AG09309 (cell line): ENCODE data around the gene MYL10.

Experiments
- DNase-seq: peaks from one replicate; pipeline ENCODE4 v3.0.0-alpha.2; 2010; ENCODE audit warnings: low read depth
- H3K4me3 ChIP-seq: 2 replicates; pipeline ENCODE4 v1.5.1; 2011; ENCODE audit warnings: mild to moderate bottlenecking, low read depth, low read length, moderate library complexity; ENCODE audit not compliant: control insufficient read depth
- TF ChIP-seq, protein P1 (sequence below): IDR thresholded peaks from 2 replicates; pipeline ENCODE4 v1.5.1; 2011; ENCODE audit warnings: mild to moderate bottlenecking, low read depth, low read length, inconsistent platforms; ENCODE audit not compliant: insufficient read depth, control insufficient read depth; ENCODE audit errors: missing control alignments

The MYL10 gene

DNA sequence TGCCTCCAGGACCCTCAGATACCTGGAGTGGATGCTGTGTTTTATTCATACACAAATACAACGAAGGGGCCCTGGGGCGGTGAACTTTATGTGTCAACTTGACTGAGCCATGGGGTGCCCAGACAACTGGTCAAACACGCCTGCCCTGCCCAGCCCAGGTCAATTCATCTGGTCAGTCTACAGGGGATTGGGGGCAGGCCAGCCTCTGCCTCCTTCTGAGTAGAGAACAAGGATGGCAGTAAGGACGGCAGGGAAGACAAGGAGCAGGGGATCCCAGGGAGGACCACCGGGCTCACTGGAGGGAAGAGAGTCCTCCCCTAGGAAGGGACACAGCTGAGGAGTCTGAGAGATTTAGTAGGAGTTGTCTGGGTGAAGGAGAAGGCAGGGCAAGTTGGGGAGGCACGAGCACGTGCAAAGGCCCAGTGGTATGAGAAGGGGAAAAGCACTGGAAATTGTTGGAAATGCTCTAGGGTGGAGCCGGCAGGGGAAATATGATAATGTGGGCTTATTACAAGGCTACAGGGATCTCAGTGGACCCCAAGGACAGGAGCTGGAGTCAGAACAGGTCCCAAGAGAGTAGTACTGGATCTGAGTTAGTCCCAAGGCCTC is 63.4 kb downstream of the MYL10 start:
- TF ChIP-seq, protein P1, sequence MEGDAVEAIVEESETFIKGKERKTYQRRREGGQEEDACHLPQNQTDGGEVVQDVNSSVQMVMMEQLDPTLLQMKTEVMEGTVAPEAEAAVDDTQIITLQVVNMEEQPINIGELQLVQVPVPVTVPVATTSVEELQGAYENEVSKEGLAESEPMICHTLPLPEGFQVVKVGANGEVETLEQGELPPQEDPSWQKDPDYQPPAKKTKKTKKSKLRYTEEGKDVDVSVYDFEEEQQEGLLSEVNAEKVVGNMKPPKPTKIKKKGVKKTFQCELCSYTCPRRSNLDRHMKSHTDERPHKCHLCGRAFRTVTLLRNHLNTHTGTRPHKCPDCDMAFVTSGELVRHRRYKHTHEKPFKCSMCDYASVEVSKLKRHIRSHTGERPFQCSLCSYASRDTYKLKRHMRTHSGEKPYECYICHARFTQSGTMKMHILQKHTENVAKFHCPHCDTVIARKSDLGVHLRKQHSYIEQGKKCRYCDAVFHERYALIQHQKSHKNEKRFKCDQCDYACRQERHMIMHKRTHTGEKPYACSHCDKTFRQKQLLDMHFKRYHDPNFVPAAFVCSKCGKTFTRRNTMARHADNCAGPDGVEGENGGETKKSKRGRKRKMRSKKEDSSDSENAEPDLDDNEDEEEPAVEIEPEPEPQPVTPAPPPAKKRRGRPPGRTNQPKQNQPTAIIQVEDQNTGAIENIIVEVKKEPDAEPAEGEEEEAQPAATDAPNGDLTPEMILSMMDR = no peak
- DNase-seq = no peak

DNA sequence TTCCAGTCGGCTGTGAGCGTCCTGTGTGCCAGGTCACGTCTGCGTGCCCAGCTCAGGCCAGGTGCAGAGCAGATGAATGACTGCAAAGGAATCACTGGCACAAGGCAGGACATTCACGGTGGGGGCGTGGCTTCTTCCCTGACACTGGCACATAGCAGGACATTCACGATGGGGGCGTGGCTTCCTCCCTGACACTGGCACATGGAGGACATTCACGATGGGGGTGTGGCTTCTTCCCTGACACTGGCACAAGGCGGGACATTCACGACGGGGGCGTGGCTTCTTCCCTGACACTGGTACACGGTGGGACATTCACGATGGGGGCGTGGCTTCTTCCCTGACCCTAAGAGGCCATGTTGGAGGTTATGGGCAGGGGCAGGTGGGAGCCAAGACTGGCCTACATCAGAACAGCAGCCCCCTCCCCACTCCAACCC is 64.3 kb downstream of the MYL10 start:
- no peak overlapping the region for H3K4me3 ChIP-seq
- DNase-seq = no peak
- TF ChIP-seq, protein P1 = no peak

More for the DNA sequence above, 63.4 kb downstream of the MYL10 start:
- no peak overlapping the region for H3K4me3 ChIP-seq

DNA sequence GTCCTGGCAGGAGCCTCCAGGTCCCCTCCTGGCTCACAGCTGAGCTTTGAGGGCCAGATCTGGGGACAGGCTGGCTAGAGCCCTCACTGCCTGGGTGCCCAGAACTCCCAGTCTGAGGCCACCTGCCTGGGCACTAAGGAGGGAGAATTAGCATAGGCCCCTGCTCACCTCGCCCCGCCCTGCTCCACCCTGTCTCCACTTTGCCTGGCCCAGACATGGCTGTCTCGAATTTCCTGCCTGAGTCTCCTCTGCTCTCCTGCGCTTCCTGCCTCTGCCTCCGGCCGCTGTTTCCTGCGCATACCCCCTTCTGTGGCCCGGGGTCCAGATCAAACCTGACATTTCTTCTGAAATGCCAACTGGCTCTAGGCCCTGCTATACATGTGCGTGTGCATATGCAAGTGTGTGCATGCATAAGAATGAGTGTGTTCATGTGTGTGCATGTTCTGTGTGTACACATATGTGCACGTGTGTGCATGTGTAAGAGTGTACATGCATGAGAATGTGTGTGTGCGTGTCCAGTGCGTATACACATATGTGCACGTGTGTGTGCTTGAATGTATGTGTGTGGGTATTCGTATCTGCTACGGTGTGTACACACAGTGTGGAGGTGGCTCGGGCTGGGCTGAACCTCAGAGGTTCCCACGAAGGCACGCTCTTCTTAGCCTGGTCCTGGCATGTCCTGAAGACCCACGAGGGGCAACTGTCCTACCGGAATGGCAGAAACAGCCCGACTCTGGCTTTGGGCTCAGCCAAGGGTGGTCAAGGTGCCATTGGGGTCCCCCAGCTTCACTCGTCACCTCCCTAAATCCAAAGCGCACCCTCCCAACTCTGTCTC is 64.9 kb downstream of the MYL10 start:
- TF ChIP-seq, protein P1 = no peak
- DNase-seq = no peak
- H3K4me3 ChIP-seq = no peak overlapping the region
